ENCODE measurements around the gene MMEL1.

MMEL1 gene

GRCh38 chr1:2592672-2593071 lies 40.1 kb downstream of the MMEL1 start:
- Histone ChIP-seq H3K27me3 (ENCODE audit: insufficient read depth, low read depth) (peaks cover 67% of the 10 kb centered on the region), H3K27ac (no peak overlapping the region), H2AFZ (ENCODE audit: low read depth) (no peak overlapping the region), H3K36me3 (ENCODE audit: insufficient read depth) (no peaks in the 10 kb centered on the region), H3K79me2 (ENCODE audit: insufficient read depth, low read depth) (no peaks in the 10 kb centered on the region), H3K4me1 (ENCODE audit: low read depth, poor library complexity, severe bottlenecking) (no peaks in the 10 kb centered on the region), H3K4me3 (IDR thresholded peaks at IDR 0.05; ENCODE audit: insufficient read depth, low read depth, low read length) (no peak overlapping the region), H3K4me2 (no peak overlapping the region), H3K9ac (no peak overlapping the region), H4K20me1 (ENCODE audit: insufficient read depth) (no peaks in the 10 kb centered on the region)
- TF ChIP-seq, protein P1, sequence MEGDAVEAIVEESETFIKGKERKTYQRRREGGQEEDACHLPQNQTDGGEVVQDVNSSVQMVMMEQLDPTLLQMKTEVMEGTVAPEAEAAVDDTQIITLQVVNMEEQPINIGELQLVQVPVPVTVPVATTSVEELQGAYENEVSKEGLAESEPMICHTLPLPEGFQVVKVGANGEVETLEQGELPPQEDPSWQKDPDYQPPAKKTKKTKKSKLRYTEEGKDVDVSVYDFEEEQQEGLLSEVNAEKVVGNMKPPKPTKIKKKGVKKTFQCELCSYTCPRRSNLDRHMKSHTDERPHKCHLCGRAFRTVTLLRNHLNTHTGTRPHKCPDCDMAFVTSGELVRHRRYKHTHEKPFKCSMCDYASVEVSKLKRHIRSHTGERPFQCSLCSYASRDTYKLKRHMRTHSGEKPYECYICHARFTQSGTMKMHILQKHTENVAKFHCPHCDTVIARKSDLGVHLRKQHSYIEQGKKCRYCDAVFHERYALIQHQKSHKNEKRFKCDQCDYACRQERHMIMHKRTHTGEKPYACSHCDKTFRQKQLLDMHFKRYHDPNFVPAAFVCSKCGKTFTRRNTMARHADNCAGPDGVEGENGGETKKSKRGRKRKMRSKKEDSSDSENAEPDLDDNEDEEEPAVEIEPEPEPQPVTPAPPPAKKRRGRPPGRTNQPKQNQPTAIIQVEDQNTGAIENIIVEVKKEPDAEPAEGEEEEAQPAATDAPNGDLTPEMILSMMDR (conservative IDR thresholded peaks at IDR 0.05; ENCODE audit: low read depth, low read length): no peak

DNA sequence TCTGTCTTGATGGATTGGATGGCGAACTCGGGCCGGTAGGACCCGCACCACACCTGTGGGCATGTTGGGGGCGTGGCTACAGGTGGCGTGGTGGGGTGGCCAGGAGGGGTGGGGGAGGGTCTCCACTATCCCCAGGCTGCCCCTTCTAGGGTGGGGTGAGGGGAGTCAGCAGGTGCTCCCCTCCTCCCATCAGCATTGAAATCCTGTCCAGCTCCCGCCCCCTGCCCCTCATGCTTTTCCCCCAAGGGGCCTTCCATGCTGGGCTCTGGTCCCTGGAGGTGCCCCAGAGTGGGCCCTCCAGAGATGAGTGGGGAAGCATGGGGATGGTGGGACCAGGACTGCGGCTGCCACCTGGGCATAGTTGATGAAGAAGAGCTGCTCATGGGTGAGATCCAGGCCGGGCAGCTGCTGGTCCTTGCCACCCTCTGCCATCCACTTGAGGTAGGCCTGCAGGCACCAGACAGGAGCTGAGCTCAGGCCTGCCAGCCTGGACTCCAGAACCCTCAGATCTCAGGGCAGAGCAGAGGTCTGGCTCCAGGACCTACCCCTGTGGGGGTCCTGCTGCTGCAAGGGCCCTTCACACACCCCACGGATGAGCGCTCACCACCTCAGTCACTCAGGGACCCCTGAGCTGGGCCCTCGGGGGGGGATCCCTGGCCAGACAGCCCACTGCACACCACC lies 41.1 kb downstream of the MMEL1 start:
- no peaks in the 10 kb centered on the region for H3K4me1 ChIP-seq (ENCODE audit: low read depth, poor library complexity, severe bottlenecking)
- H3K36me3 ChIP-seq (ENCODE audit: insufficient read depth): no peaks in the 10 kb centered on the region
- no peaks in the 10 kb centered on the region for H4K20me1 ChIP-seq (ENCODE audit: insufficient read depth)
- no peak overlapping the region for H3K4me3 ChIP-seq (IDR thresholded peaks at IDR 0.05; ENCODE audit: insufficient read depth, low read depth, low read length)
- no peaks in the 10 kb centered on the region for H3K79me2 ChIP-seq (ENCODE audit: insufficient read depth, low read depth)
- TF ChIP-seq, protein P1 (conservative IDR thresholded peaks at IDR 0.05; ENCODE audit: low read depth, low read length): no peak
- no peak overlapping the region for H2AFZ ChIP-seq (ENCODE audit: low read depth)
- H3K27me3 ChIP-seq (ENCODE audit: insufficient read depth, low read depth): peaks cover 63% of the 10 kb centered on the region
- H3K27ac ChIP-seq: no peak overlapping the region
- H3K9ac ChIP-seq: no peak overlapping the region
- no peak overlapping the region for H3K4me2 ChIP-seq

- H3K9ac ChIP-seq: no peak overlapping the region
- H4K20me1 ChIP-seq (ENCODE audit: insufficient read depth): no peaks in the 10 kb centered on the region
- no peak overlapping the region for H3K4me3 ChIP-seq (IDR thresholded peaks at IDR 0.05; ENCODE audit: insufficient read depth, low read depth, low read length)
- no peak overlapping the region for H2AFZ ChIP-seq (ENCODE audit: low read depth)
- peaks cover 58% of the 10 kb centered on the region for H3K27me3 ChIP-seq (ENCODE audit: insufficient read depth, low read depth)
- no peaks in the 10 kb centered on the region for H3K79me2 ChIP-seq (ENCODE audit: insufficient read depth, low read depth)
- H3K36me3 ChIP-seq (ENCODE audit: insufficient read depth): no peaks in the 10 kb centered on the region
- H3K4me2 ChIP-seq: no peak overlapping the region
- no peaks in the 10 kb centered on the region for H3K4me1 ChIP-seq (ENCODE audit: low read depth, poor library complexity, severe bottlenecking)
- no peak overlapping the region for H3K27ac ChIP-seq
- TF ChIP-seq, protein P1 (conservative IDR thresholded peaks at IDR 0.05; ENCODE audit: low read depth, low read length): no peak
Observed at GRCh38 chr1:2591233-2591580, 41.6 kb downstream of the MMEL1 start.

- Histone ChIP-seq H3K9ac (no peak overlapping the region), H3K4me2 (no peak overlapping the region), H3K79me2 (ENCODE audit: insufficient read depth, low read depth) (no peaks in the 10 kb centered on the region), H3K36me3 (ENCODE audit: insufficient read depth) (no peaks in the 10 kb centered on the region), H4K20me1 (ENCODE audit: insufficient read depth) (no peaks in the 10 kb centered on the region), H2AFZ (ENCODE audit: low read depth) (no peak overlapping the region), H3K27ac (no peak overlapping the region), H3K4me3 (IDR thresholded peaks at IDR 0.05; ENCODE audit: insufficient read depth, low read depth, low read length) (no peak overlapping the region), H3K27me3 (ENCODE audit: insufficient read depth, low read depth) (peaks cover 50% of the 10 kb centered on the region), H3K4me1 (ENCODE audit: low read depth, poor library complexity, severe bottlenecking) (peaks cover 2% of the 10 kb centered on the region)
- TF ChIP-seq, protein P1 (conservative IDR thresholded peaks at IDR 0.05; ENCODE audit: low read depth, low read length): no peak
Observed at GRCh38 chr1:2590233-2591141, 42.3 kb downstream of the MMEL1 start.
